Measurements from ENCODE around the gene ADGRV1.
A peak's percentile ranks its signal among the peaks of the same experiment; 100 is the strongest.

ADGRV1 gene

GRCh38 chr5:91139572-91140200, 581.1 kb downstream of the ADGRV1 start:
- no peak for DNase-seq (ENCODE audit: low read depth)

GRCh38 chr5:91140657-91141056, 582.1 kb downstream of the ADGRV1 start:
- DNase-seq (ENCODE audit: low read depth) = no peak

- no peak for DNase-seq (ENCODE audit: low read depth)
These were observed 583.0 kb downstream of the ADGRV1 start for GRCh38 chr5:91141642-91142041.

- DNase-seq (ENCODE audit: low read depth) = no peak
These were observed 583.8 kb downstream of the ADGRV1 start for GRCh38 chr5:91142386-91142785.

- no peak for DNase-seq (ENCODE audit: low read depth)
These were observed 584.2 kb downstream of the ADGRV1 start for GRCh38 chr5:91142819-91143218.

GRCh38 chr5:91143840-91144239, 585.2 kb downstream of the ADGRV1 start:
- DNase-seq (ENCODE audit: low read depth) = no peak

- no peak for DNase-seq (ENCODE audit: low read depth)
These were observed 586.1 kb downstream of the ADGRV1 start for GRCh38 chr5:91144491-91145332.

- DNase-seq (ENCODE audit: low read depth) = no peak
These were observed 586.7 kb downstream of the ADGRV1 start for GRCh38 chr5:91145333-91145620.

GRCh38 chr5:91146230-91146629, 587.6 kb downstream of the ADGRV1 start:
- DNase-seq (ENCODE audit: low read depth) = no peak

- no peak for DNase-seq (ENCODE audit: low read depth)
These were observed 588.5 kb downstream of the ADGRV1 start for GRCh38 chr5:91146905-91147600.

- DNase-seq (ENCODE audit: low read depth) = no peak
These were observed 591.6 kb downstream of the ADGRV1 start for GRCh38 chr5:91150234-91150633.

GRCh38 chr5:91150636-91151035, 592.0 kb downstream of the ADGRV1 start:
- no peak for DNase-seq (ENCODE audit: low read depth)

GRCh38 chr5:91151947-91152346, 593.4 kb downstream of the ADGRV1 start:
- no peak for DNase-seq (ENCODE audit: low read depth)

GRCh38 chr5:91154338-91154737, 595.7 kb downstream of the ADGRV1 start:
- DNase-seq (ENCODE audit: low read depth) = no peak

- no peak for DNase-seq (ENCODE audit: low read depth)
These were observed 596.7 kb downstream of the ADGRV1 start for GRCh38 chr5:91155274-91155673.

- DNase-seq (ENCODE audit: low read depth) = no peak
These were observed 597.6 kb downstream of the ADGRV1 start for GRCh38 chr5:91156242-91156641.

- no peak for DNase-seq (ENCODE audit: low read depth)
These were observed 599.4 kb downstream of the ADGRV1 start for GRCh38 chr5:91158011-91158410.

GRCh38 chr5:91159647-91160046, 601.0 kb downstream of the ADGRV1 start:
- no peak for DNase-seq (ENCODE audit: low read depth)

GRCh38 chr5:91160714-91161285, 602.2 kb downstream of the ADGRV1 start:
- DNase-seq (ENCODE audit: low read depth) = no peak

GRCh38 chr5:91162534-91163381, 604.2 kb downstream of the ADGRV1 start:
- peak; percentile 35 for DNase-seq (ENCODE audit: low read depth)

GRCh38 chr5:91164424-91164823, 605.8 kb downstream of the ADGRV1 start:
- no peak for DNase-seq (ENCODE audit: low read depth)

Measured in stimulated activated CD8-positive, alpha-beta memory T cell treated with anti-CD3 and anti-CD28 coated beads, Interleukin-12 subunit alpha, Interleukin-12 subunit beta, amount 100 ng/mL, for 1 hour (primary cell).